IMR-90 (cell line): Measurements from ENCODE around the gene TACR2. TPM values are rescaled to one million over a fixed set of nuclear protein-coding genes. Genes with fewer than 3 reads are reported as not detected.

Source experiments
- ATAC-seq: fragments of 200-7000 bp; cut with Tn5 transposase; 2 replicates; pipeline ENCODE4 v1.9.1; 2020; ENCODE audit warnings: low read depth, mild to moderate bottlenecking, moderate library complexity
- BruUV-seq: library from RNA; stranded (reverse); fragments of 400-500 nt; replicated peaks from 2 replicates; lab custom pipeline; 2021; lab: Mats Ljungman, UMichigan
- CTCF ChIA-PET: fragments of 300-600 bp; formaldehyde crosslinking; extraction: SDS; loops from one replicate; lab custom pipeline; 2021; ENCODE audit warnings: antibody characterized with exemption; lab: Yijun Ruan, JAX
- POLR2A ChIA-PET: fragments of 300-600 bp; sonication (Branson Sonifier 250); formaldehyde crosslinking; loops from one replicate; lab custom pipeline; 2022; ENCODE audit warnings: antibody characterized with exemption; ENCODE audit not compliant: unreplicated experiment; lab: Charles Lee
- DNase-seq: peaks from one replicate; pipeline ENCODE4 v3.0.0; 2013
- H2AFZ ChIP-seq: replicated peaks from 2 replicates; pipeline ENCODE3; 2013; ENCODE audit warnings: low read length, mild to moderate bottlenecking; ENCODE audit not compliant: poor library complexity
- H2AK5ac ChIP-seq: 2 replicates; pipeline ENCODE4 v1.6.1; 2013; ENCODE audit warnings: low read depth, low read length, inconsistent platforms
- H2AK9ac ChIP-seq: replicated peaks from 2 replicates; pipeline ENCODE3; 2013; ENCODE audit warnings: mild to moderate bottlenecking, low read depth, low read length, moderate library complexity; ENCODE audit not compliant: poor library complexity
- H2BK120ac ChIP-seq: 2 replicates; pipeline ENCODE4 v1.6.1; 2013; ENCODE audit warnings: low read depth, low read length, inconsistent platforms
- H2BK15ac ChIP-seq: 3 replicates; pipeline ENCODE4 v1.6.1; 2013; ENCODE audit warnings: low read depth, low read length, inconsistent platforms
- H2BK20ac ChIP-seq: 2 replicates; pipeline ENCODE4 v1.6.1; 2013; ENCODE audit warnings: low read depth, mild to moderate bottlenecking, inconsistent platforms, low read length, moderate library complexity
- H2BK5ac ChIP-seq: 2 replicates; pipeline ENCODE4 v1.6.1; 2013; ENCODE audit warnings: mild to moderate bottlenecking, low read depth, low read length, inconsistent platforms; ENCODE audit not compliant: poor library complexity, severe bottlenecking
- H3K14ac ChIP-seq: replicated peaks from 2 replicates; pipeline ENCODE4 v1.6.1; 2013; ENCODE audit warnings: low read depth, low read length, inconsistent platforms
- H3K18ac ChIP-seq: 2 replicates; pipeline ENCODE4 v1.6.1; 2013; ENCODE audit warnings: low read depth, low read length, control low read depth
- H3K23ac ChIP-seq: 2 replicates; pipeline ENCODE4 v1.6.1; 2013; ENCODE audit warnings: low read depth, low read length, inconsistent platforms
- H3K27ac ChIP-seq: 2 replicates; pipeline ENCODE4 v1.5.1; 2013; ENCODE audit warnings: mild to moderate bottlenecking, control low read depth, low read length; ENCODE audit not compliant: insufficient read depth
- H3K27me3 ChIP-seq: 2 replicates; pipeline ENCODE4 v1.6.1; 2013; ENCODE audit warnings: low read length; ENCODE audit not compliant: control insufficient read depth, insufficient read depth
- H3K36me3 ChIP-seq: 2 replicates; pipeline ENCODE4 v1.6.1; 2013; ENCODE audit warnings: low read length, mixed read lengths; ENCODE audit not compliant: control insufficient read depth, insufficient read depth
- H3K4ac ChIP-seq: 2 replicates; pipeline ENCODE4 v1.6.1; 2013; ENCODE audit warnings: low read depth, low read length, inconsistent platforms
- H3K4me1 ChIP-seq: 2 replicates; pipeline ENCODE4 v1.6.1; 2013; ENCODE audit warnings: low read length, mixed read lengths; ENCODE audit not compliant: control insufficient read depth, insufficient read depth
- H3K4me2 ChIP-seq: 2 replicates; pipeline ENCODE4 v1.6.1; 2013; ENCODE audit warnings: low read depth, mild to moderate bottlenecking, control low read depth, low read length, moderate library complexity
- H3K4me3 ChIP-seq: 2 replicates; pipeline ENCODE4 v1.5.1; 2013; ENCODE audit warnings: low read depth, mild to moderate bottlenecking, control low read depth, low read length, moderate library complexity; ENCODE audit not compliant: insufficient read depth
- H3K56ac ChIP-seq: 2 replicates; pipeline ENCODE4 v1.6.1; 2013; ENCODE audit warnings: low read length, inconsistent platforms; ENCODE audit not compliant: insufficient read depth; ENCODE audit errors: extremely low read depth
- H3K79me1 ChIP-seq, 2 experiments: 2 replicates each; pipeline ENCODE4 v1.6.1; 2013; ENCODE audit warnings: low read length in 2 of 2, inconsistent platforms in 1 of 2, low read depth in 1 of 2
- H3K9ac ChIP-seq: 2 replicates; pipeline ENCODE4 v1.6.1; 2013; ENCODE audit warnings: low read depth, low read length, control low read depth
- H3K9me1 ChIP-seq: 2 replicates; pipeline ENCODE4 v1.6.1; 2013; ENCODE audit warnings: low read length, inconsistent platforms; ENCODE audit not compliant: insufficient read depth
- H3K9me3 ChIP-seq: 2 replicates; pipeline ENCODE4 v1.6.1; 2013; ENCODE audit warnings: low read length; ENCODE audit not compliant: control insufficient read depth, insufficient read depth
- H4K20me1 ChIP-seq: 2 replicates; pipeline ENCODE4 v1.6.1; 2013; ENCODE audit warnings: low read length, inconsistent platforms; ENCODE audit not compliant: insufficient read depth
- H4K5ac ChIP-seq: 2 replicates; pipeline ENCODE4 v1.6.1; 2013; ENCODE audit warnings: mild to moderate bottlenecking, low read depth, low read length, control low read depth
- H4K8ac ChIP-seq, 2 experiments: 2 replicates each; pipeline ENCODE4 v1.6.1; 2013; ENCODE audit warnings: low read depth in 2 of 2, low read length in 2 of 2, control low read depth in 1 of 2, inconsistent platforms in 1 of 2
- H4K91ac ChIP-seq: 2 replicates; pipeline ENCODE4 v1.6.1; 2013; ENCODE audit warnings: low read depth, low read length, inconsistent platforms; ENCODE audit not compliant: insufficient read depth
- BHLHE40 ChIP-seq: fragments of 150-350 bp; IDR thresholded peaks from 2 replicates; pipeline ENCODE4 v1.6.1; 2016; ENCODE audit warnings: mild to moderate bottlenecking, low read depth, low read length
- CEBPB ChIP-seq: IDR thresholded peaks from 2 replicates; pipeline ENCODE4 v1.6.1; 2012; ENCODE audit warnings: low read depth, low read length, improper control_type of control experiment
- CHD1 ChIP-seq: IDR thresholded peaks from 2 replicates; pipeline ENCODE4 v1.6.1; 2012; ENCODE audit warnings: low read depth, low read length, improper control_type of control experiment
- MAZ ChIP-seq: IDR thresholded peaks from 2 replicates; pipeline ENCODE4 v1.6.1; 2012; ENCODE audit warnings: low read depth, mild to moderate bottlenecking, low read length, improper control_type of control experiment, moderate library complexity, borderline replicate concordance
- NFE2L2 ChIP-seq: fragments of 150-350 bp; IDR thresholded peaks from 2 replicates; pipeline ENCODE4 v1.6.1; 2016; ENCODE audit warnings: low read depth, mild to moderate bottlenecking, low read length
- POLR2A ChIP-seq: IDR thresholded peaks from 2 replicates; pipeline ENCODE4 v1.6.1; 2012; ENCODE audit warnings: mild to moderate bottlenecking, low read depth, low read length
- RAD21 ChIP-seq: IDR thresholded peaks from 2 replicates; pipeline ENCODE4 v1.6.1; 2012; ENCODE audit warnings: low read length, improper control_type of control experiment
- RFX5 ChIP-seq: IDR thresholded peaks from 2 replicates; pipeline ENCODE4 v1.8.0; 2012; ENCODE audit warnings: low read depth, mild to moderate bottlenecking, low read length, moderate library complexity
- WGBS, 2 experiments: methylation state at CpG; one replicate each; pipeline versions ENCODE4 v1.1.5 to v1.1.7; 2013; ENCODE audit warnings: missing lambda C conversion rate in 2 of 2; ENCODE audit not compliant: insufficient read length in 1 of 2; ENCODE audit errors: extremely low coverage in 2 of 2; 5-methylcytosine and 5-hydroxymethylcytosine counted together
- dilution Hi-C: fragments of 300-500 bp; cut with HindIII; formaldehyde crosslinking; loops from one replicate; pipeline ENCODE4 v1.14.3; 2018; ENCODE audit warnings: low sequenced_read_pairs; ENCODE audit not compliant: unreplicated experiment
- in situ Hi-C: fragments of 300-500 bp; cut with MboI; formaldehyde crosslinking; loops from 3 replicates; pipeline ENCODE4 v1.14.3; 2019; ENCODE audit warnings: low sequenced_read_pairs, inconsistent platforms, mixed read lengths
- intact Hi-C: fragments of 100-400 bp; cut with micrococcal nuclease; formaldehyde crosslinking; loops from 2 replicates; pipeline ENCODE4 v1.10.0; 2022
- polyA plus RNA-seq, 3 experiments: library from polyadenylated mRNA; depleted of rRNA; stranded (reverse); fragments of >200 nt; gene quantifications; 2 replicates each; pipeline ENCODE4 v1.2.3, GENCODE V29; 2012; ENCODE audit warnings: low replicate concordance in 1 of 3
- total RNA-seq: library from RNA; depleted of rRNA; stranded (reverse); fragments of >200 nt; gene quantifications from 2 replicates; pipeline ENCODE4 v1.2.3, GENCODE V29; 2012

The TACR2 gene
- total and polyA plus RNA-seq, 2 of the 4 experiments (the other 2 are of a cell fraction): not detected

DNA sequence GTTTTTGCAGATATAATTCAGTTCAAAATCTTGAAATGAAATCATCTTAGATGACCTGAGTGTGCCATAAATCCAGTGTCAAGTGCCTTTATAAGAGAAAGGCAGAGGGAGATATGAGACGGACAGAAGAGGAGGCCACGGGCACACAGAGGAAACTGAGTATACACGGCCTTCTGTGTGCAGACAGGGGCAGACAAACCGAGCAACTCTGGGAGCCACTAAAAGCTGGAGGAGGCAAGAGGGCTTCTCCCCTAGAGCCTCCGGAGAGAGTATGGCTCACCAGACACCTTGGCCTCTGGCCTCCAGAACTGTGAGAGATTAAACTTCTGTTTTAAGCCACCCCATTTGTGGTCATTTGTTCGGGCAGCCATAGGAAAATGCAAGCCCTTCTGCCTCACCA is 47.2 kb upstream of the TACR2 start:
- Histone ChIP-seq H2AFZ (no peak overlapping the region), H3K4me1 (no peaks in the 10 kb centered on the region), H3K27me3 (peaks cover 17% of the 10 kb centered on the region), H4K20me1 (no peaks in the 10 kb centered on the region), H2AK9ac (no peak overlapping the region), H3K4ac (no peak overlapping the region), H3K23ac (no peak overlapping the region), H2BK15ac (no peak overlapping the region), H3K4me3 (no peak overlapping the region), H3K79me1 (no peaks in the 10 kb centered on the region), H4K8ac (no peak overlapping the region), H3K4me2 (no peak overlapping the region), H4K5ac (no peak overlapping the region), H3K18ac (no peak overlapping the region), H3K9ac (no peak overlapping the region), H3K9me3 (no peaks in the 10 kb centered on the region), H4K91ac (no peak overlapping the region), H3K14ac (no peak overlapping the region), H2BK5ac (no peak overlapping the region), H3K27ac (no peak overlapping the region), H3K36me3 (no peaks in the 10 kb centered on the region), H3K56ac (no peak overlapping the region), H3K9me1 (no peaks in the 10 kb centered on the region), H2AK5ac (no peak overlapping the region), H2BK20ac (no peak overlapping the region), H2BK120ac (no peak overlapping the region)
- ChIA-PET POLR2A (no interaction called here), CTCF (no interaction called here)
- WGBS, 2 experiments: 90% methylated on average over 2 of the region's 6 CpGs; no CpG with 5 or more reads in 1 of the 2 experiments
- dilution Hi-C loops: no loop called here
- intact Hi-C loops: no loop called here
- DNase-seq (no peak), ATAC-seq (no peak)
- in situ Hi-C loops: no loop called here
- BruUV-seq: no TSS peak
- TF ChIP-seq RFX5 (no peak), CHD1 (no peak), POLR2A (no peak), BHLHE40 (no peak), MAZ (no peak), NFE2L2 (no peak), RAD21 (no peak), CEBPB (no peak)
